Stromal cell of bone marrow (primary cell): ENCODE results near the gene PNPLA3.
A peak's percentile ranks its signal among the peaks of the same experiment; 100 is the strongest.

Source experiments
- DNase-seq: peaks from one replicate; pipeline ENCODE4 v3.0.0-alpha.2; 2012; ENCODE audit warnings: low read depth

The PNPLA3 gene

DNA sequence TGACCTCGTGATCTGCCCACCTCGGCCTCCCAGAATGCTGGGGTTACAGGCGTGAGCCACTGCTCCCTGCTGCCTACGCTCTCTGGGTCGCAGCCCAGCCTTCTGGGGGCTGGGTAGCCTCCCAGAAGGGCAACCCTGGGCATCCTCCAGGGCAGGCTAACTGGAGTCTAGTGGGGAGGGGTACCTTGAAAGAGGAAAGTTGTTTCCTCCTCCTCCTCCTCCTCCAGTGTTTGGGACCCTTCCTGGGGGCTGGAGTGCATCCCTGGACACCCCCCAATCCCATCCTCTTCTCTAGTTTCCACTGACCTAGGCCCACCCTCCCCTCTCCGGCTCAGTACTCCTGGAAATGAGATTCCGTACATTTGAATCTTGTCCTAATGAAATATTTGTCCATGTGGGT, 1.3 kb downstream of the PNPLA3 start:
- no peak for DNase-seq

DNA sequence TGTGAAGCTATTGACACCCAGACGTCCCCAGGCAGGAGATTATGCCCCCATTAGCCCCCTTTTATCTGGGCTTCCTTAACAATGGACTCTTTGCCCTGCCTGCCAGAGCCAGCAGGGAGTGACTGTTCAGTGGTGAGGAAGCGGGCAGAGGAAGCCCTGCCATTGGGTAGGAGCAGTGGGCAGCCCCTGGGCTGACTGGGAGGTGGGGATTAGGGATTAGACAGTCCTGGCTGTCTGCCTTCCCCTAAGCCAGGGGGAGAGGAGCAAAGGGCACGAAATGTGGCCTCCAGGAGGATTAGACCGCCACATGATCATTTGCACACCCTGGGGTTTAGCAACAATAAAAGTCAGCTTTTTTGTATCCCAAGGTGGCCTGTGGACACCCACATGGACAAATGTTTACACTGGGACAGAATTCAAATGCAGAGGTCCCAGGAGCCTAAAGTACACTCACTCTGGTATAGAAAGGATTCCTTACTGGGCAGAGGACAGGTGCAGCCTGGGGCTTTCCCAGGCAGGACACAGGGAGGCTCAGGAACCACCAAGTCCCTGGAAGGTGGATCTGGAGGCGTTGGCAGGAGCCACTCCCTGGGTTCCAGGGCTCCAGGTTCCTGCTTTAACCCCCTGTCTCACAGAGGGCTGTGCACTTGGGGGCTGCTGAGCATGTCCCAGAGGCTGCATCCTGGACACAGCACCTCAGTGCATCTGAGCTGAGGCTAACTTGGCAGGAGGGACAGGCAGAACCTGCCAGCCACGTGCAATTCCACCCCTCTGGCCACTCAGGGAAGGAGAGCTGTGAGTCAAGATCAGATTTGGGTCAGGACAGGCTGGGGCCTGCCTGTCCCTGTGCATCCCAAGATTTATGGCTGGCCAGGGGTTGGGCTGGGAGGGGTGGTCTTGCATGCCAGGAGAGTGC, 2.1 kb downstream of the PNPLA3 start:
- DNase-seq: no peak

DNA sequence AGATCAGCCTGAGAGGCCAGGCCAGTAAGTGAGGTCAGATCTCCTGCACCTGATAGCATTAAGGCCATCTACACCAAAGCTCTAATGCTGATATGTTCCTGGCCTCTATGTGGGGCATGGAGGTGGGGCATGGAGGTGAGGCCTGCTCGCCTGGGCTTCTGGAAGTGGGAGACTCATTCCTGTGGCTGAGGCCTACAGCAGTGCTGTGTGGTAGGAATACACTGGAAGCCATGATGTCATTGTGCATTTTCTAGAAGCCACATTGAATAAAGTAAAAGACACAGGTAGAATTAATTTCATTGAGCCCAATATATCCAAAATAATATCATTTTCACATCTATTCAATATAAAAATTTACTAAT, 2.7 kb downstream of the PNPLA3 start:
- no peak for DNase-seq

DNA sequence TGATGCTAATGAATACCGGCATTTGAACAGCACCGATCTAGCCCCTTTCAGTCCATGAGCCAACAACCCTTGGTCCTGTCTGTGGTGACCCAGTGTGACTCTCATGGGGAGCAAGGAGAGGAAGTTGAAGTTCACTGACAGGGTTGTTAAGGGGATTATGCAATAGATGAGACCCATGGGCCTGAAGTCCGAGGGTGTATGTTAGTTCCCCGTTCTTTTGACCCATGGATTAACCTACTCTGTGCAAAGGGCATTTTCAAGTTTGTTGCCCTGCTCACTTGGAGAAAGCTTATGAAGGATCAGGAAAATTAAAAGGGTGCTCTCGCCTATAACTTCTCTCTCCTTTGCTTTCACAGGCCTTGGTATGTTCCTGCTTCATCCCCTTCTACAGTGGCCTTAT, 4.9 kb downstream of the PNPLA3 start:
- no peak for DNase-seq

DNA sequence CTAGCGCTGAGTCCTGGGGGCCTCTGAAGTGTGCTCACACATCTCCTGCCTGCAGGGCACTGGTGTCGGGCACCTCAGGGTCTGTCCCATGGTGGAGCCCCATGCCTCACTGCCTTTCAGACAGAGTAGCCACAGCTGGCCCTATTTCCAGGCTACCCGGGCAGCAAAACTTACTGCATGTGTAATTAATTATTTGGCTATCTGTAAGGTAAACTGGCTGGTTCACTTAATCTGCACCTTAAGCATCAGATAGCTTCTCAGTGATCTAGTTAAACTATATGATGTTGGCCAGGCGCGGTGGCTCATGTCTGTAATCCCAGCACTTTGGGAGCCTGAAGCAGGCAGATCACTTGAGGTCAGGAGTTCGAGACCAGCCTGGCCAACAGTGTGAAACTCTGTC, 5.3 kb downstream of the PNPLA3 start:
- DNase-seq: no peak

DNA sequence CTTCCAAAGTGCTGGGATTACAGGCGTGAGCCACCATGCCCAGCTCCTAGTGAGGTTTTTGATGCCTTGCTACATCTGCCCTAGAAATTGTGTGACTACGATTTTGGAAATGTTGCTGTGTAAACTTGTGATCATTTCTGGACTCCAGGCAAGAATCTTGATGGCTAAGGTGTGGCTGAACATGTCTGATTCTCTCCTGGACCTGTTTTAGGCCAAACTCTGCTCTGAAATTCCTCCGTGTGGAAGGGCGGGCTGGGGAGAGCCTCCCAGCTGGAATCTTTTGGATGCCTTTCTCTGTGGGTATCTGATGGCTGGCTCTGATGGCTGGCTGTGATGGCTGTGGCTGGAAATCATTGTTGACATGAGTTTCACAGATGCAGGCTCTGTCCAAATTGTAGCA, 8.2 kb downstream of the PNPLA3 start:
- DNase-seq: no peak

DNA sequence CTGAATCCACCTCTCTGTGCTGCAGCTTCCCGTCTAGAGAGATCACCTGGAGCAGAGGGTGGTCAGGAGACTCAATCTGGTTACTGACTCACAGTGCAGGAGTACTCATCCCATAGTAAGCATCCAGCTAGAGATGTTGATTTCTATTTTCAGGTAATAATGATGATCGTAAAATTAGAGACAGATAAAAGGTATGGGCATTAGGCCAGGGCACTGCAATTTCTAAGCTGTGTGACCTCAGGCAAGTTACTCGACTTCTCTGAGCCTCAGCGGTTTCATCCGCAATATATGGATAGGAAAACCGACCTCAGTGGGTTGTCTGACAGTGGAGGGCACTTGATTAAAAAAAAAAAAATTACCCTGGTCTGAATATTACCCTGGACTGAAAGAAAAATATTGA, 17.8 kb downstream of the PNPLA3 start:
- DNase-seq: no peak

DNA sequence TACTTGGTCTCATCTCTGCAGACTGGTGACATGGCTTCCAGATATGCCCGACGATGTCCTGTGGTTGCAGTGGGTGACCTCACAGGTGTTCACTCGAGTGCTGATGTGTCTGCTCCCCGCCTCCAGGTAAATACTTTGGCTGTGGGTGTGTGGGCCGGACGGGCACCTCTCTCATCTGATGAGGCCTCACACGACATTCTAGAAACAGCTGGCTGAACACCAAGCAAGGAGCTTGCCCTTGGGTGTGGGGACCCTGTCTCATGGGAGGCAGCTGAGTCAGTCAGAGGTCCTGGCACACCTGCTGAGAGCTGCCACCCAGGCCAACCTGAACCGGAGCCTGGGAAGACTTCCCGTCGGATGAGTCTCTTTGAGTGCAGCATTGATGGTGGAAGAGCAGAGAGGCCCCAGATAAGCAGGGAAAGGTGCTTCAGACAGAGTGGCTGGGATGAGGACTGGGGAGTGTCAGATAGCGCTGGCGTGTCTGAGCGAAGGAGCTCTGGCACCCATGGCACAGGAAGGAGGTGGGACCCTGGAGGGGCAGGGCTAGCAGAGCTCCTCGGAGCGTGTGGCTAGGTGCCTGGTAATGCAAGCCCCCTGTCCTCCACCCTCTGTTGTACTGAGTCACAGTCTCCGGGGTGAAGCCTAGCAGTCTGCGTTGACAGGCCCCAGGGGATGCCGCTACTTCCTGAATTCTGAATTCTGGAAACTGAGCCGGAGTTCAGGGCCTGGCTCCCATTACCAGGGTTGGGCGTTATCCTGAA, 21.2 kb downstream of the PNPLA3 start:
- no peak for DNase-seq

DNA sequence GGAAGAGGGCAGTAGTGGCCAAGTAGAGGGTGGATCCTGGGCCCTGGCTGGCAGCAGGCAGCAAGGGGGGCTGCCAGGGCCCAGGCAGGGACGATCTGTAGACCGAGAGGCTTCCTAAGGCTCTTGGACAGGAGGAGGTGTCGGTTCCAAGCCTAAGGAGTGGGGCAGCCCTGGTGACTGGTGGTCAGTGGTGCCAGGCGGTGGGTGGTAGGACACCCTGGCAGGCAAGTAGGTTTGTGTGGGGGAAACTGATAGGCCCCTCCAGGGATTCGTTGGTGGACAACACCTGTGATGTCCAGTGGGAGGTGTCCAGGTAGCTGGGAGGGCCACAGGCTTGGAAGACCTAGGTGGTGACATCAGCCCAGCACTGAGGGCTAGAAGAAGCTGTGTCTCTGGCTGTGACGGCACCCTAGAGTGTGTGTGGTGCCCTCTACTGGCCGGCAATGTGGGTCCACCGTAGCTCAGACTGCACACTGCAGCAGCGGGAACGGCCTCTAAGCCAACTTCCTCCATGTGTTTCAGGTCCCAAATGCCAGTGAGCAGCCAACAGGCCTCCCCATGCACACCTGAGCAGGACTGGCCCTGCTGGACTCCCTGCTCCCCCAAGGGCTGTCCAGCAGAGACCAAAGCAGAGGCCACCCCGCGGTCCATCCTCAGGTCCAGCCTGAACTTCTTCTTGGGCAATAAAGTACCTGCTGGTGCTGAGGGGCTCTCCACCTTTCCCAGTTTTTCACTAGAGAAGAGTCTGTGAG, 22.2 kb downstream of the PNPLA3 start:
- DNase-seq: peak; percentile 42

DNA sequence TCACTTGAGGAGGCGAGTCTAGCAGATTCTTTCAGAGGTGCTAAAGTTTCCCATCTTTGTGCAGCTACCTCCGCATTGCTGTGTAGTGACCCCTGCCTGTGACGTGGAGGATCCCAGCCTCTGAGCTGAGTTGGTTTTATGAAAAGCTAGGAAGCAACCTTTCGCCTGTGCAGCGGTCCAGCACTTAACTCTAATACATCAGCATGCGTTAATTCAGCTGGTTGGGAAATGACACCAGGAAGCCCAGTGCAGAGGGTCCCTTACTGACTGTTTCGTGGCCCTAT, 22.7 kb downstream of the PNPLA3 start:
- DNase-seq: no peak

DNA sequence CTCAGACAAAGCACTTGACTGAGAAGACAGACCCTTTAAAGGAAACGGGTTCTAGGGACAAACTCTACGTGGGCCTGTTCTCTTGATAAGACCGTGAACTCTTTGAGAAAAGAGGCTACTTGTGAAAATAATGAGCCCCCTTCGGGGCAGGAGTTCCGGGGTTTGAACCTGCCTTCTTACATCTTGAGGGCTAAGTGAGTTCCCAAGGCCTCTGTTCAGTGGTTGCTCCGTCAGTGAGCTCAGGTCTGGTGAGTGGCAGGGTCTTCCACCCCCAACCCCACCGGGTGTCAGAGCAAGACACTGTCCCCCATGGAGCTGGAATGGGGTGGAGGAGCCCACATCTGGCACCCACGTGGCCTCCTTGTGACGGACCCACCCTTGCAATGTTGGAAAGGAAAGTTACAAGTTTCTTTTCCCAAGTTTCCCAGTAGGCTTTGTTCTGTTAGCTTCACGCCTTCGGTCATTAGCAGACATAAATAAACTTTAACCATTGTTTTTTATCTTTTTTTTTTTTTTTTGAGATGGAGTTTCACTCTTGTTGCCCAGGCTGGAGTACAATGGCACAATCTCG, 25.3 kb downstream of the PNPLA3 start:
- DNase-seq: no peak

DNA sequence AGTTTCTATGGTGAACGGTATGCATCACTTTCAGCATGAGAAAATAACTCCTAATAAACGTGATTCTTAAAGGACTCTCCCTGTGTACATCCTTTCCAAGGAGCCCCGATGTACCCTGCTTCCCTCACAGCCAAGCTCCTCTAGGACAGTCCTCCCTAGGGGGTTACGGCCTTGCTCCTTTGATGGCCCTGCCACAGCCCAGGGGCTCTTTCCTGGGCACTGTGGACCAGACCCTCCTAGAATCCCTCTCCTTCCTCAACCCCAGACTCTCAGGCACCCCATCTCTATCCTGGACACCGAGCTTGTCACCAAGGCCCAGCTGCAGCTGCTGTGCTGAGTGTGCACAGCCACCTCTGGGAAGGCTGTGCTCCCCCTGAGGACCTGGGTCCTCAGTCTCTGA, 27.8 kb downstream of the PNPLA3 start:
- DNase-seq: no peak

DNA sequence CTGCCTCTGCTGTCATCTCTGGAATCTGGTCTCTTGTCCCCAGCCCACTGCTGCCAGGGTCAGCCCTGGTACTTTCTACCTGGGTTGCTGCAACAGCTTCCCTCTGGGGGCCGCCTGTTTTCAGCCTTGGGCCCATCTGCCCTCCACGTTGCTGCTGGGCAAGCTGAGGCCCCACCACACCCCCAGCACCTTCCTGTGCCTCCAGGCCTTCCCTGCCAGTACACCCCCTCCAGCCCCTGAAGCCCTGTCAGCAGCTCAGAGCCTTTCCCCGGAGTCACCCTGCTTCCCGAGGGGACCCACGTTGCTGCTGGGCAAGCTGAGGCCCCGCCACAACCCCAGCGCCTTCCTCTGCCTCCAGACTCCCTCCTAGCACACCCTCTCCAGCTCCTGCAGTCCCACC, 28.4 kb downstream of the PNPLA3 start:
- DNase-seq: no peak

DNA sequence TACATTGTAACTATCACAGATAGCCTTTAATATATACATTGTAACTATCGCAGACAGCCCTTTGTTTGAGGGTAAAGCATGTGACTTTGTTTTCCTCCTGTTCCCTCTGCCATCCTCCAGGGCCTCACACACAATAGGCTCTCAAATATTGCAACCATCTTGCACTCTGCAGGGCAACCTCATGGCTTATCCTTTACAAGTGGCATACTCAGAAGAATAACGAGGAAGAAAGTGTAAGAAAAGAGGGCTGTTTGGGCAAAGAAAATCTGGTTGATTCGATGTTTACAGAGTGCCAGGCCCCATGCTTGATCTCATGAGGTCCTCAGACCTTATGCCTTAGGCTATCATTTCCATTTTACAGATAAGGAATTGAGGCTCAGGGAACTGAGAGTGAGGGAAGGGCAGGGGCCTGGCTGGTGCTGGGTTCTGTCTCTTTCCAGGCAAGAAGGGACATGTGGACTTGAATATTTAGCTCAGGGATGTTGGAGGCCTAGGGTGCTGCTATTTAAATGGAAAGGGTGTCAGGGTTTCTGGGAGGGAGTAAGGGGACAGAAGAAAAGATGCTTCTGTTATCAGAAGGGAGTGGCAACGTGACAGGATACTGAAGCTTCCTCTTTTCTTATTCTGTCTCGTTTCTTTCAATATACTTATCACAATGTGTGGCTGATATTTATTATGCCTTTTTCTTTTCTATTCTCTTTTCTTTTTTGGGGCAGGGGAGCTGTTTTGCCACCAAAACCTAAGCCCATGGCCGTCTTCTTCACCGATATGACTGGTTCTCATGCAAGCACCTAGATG, 30.6 kb downstream of the PNPLA3 start:
- no peak for DNase-seq

DNA sequence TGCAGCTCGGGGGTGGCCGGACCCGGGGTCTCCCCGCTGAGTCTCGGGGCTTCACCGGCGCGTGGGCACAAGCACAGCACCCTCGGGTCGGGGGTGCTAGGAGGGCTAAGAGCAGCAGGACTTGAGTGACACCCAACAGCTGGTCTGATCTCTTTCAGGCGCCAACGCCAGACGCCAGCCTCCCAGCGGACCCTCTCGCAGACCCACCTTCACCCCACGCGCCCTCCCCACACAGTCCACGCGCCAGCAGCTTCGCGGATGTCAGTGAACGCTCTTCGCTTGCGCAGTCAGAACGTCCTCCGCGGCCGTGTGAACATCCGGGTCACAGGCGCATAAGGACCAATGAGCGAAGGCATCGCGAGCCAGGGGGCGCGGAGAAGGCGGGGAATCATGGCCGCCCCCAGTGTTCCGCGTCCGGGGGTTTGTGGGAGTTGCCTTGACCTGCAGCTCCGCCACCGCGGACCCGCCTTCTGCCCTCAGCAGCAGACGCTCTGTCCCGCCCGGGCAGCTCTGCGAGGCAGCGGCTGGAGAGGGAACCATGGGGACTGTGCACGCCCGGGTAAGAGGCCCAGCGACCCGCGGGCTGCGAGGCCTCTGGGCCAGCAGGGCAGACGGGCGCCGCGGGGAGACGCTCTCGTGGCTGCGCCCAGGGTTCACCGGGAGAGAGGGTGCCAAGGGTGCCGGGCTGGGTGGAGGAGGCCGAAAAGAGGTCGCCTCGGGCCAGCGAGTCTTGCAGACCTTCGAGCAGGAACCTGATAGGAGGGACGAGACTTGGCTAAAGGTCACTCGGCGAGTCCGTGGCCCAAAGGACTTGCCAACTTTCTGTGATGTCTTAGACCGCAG, 31.7 kb downstream of the PNPLA3 start, which contains the start of gene SAMM50:
Gene SAMM50 (plus strand): TSS at position 403 of the 843 bp plus-strand sequence. CDS start 136 bp downstream, at position 539.
- peak; percentile 89 for DNase-seq

DNA sequence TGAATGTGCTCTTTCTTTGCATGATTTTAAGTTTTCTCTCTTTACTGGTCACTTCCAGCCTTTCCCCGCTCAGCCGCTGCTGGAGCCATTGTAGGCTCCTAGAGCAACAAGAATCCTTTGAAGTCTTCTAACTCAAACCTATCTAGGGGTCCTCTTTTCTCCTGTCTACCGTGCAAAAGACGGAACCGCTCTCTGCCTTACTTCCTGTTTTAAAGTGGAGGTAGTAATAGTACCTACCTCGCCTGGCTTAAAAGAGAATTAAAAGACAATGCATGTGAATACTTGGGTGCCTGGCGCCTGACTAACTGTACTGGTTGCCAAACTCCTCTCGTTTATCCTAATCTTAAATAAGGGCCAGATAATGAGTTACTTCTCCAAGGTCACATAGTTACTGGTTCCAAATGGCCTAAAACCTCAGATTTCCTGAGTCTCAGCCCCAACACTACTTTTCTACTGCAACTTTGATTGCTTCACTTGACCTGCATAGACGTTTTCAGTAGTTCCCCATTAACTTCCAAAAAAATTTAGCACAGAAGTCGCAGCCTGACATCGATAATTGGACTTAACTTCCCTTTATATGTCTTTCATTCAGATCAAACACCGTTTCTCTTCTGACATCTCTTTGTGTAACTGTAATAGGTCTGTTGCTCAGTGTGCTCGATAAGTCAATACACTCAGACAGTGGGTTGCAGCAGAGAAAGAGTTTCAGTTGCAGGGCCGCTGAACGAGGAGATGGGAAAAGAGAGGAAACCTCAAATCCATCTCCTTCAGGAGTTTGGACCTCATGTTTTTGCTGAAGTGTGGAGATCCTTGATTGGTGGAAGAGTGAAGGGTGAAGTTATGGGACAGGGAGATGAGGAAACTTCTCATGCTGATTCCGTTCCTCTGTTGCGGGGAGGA, 32.5 kb downstream of the PNPLA3 start:
- no peak for DNase-seq

DNA sequence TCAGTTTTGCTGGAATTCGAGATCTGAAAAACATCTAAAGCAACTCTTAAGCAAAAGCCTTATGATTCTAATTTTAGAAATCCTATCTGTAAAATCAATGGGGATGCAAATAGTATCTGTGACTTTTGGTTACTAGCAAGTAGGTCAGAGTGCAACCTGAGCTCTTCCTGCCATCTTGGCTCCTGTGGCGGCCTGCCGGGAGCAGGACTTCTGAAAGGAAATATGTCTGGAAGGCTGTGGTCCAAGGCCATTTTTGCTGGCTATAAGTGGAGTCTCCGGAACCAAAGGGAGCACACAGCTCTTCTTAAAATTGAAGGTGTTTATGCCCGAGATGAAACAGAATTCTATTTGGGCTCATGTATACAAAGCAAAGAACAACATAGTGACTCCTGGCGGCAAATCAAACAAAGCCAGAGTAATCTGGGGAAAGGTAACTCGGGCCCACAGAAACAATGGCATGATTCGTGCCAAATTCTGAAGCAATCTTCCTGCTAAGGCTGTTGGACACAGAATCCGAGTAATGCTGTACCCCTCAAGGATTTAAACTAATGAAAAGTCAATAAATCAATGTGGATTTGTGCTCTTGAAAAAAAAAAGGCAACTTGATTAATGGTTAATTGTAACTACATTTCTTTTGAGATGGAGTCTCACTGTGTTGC, 33.3 kb downstream of the PNPLA3 start:
- DNase-seq: no peak

DNA sequence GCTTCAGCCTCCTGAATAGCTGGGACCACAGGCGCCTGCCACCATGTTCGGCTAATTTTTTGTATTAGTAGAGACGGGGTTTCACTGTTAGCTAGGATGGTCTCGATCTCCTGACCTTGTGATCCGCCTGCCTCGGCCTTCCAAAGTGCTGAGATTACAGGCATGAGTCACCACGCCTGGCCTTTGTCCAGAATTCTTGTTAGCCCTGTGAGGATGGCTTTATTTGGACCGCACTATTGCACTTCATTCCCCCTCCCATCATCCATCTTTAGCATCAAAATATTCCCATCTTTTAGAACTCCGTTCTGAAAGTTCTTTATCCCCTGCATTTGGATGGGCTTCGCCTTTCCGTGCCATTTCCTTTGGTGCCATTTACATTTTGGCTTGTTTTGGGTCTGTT, 34.3 kb downstream of the PNPLA3 start:
- no peak for DNase-seq

DNA sequence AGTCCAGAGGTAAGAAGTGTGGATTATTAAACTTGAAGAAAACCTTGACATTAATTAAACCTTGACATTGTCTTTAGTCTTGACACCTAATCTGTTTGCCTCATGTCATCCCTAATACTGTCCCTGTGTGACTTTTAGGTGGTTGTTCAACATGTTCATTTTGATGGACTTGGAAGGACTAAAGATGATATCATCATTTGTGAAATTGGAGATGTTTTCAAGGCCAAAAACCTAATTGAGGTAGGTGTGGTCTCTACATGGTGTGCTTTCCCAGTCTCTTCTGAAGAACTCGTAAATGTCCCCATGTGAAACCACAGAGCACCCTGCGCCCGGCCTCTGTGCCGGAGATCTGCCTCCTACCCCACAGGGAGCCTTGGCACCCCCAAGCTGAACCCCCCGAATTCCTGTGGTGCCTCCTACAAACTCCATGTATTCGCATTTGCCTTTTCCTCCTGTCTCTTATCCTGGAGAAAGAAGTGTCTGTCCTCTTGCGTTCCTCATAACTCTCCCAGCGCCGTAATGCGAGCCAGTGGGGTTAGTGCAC, 40.8 kb downstream of the PNPLA3 start:
- no peak for DNase-seq
